Uterus (tissue), 2 donors: Measurements from ENCODE around the gene HMCN1.
"Not testable (repeated sequence)": the region's sequence is repeated elsewhere in the genome, so short reads cannot be mapped to it uniquely, and the experiment has no call there.

Experiments used
- CTCF ChIP-seq, 4 experiments: fragments of 200-600 bp in 2 of 4; fragments of 450-650 bp in 2 of 4; sonication (generic) in 2 of 4; IDR thresholded peaks; one replicate each; pipeline ENCODE4 v1.5.1; 2016 to 2019; ENCODE audit warnings: antibody characterized with exemption in 4 of 4, mild to moderate bottlenecking in 2 of 4, moderate library complexity in 1 of 4
- POLR2A ChIP-seq, 2 donors: fragments of 450-650 bp; IDR thresholded peaks; one replicate each; pipeline ENCODE4 v1.6.1; 2016; ENCODE audit warnings: antibody characterized with exemption in 2 of 2, mild to moderate bottlenecking in 1 of 2, moderate library complexity in 1 of 2

DNA sequence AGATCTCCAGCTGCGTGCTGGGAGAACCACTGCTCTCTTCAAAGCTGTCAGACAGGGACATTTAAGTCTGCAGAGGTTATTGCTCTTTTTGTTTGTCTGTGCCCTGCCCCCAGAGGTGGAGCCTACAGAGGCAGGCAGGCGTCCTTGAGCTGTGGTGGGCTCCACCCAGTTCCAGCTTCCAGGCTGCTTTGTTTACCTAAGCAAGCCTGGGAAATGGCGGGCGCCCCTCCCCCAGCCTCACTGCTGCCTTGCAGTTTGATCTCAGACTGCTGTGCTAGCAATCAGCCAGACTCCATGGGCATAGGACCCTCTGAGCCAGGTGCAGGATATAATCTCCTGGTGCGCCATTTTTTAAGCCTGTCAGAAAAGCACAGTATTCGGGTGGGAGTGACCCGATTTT is 428.7 kb downstream of the HMCN1 start:
- not testable (repeated sequence) for TF ChIP-seq CTCF, POLR2A (IDR thresholded peaks at IDR 0.05)
